AG10803 (cell line): Measurements from ENCODE around the gene SH2B2.

ENCODE experiments used
- DNase-seq: peaks from one replicate; pipeline ENCODE4 v3.0.0; 2010; ENCODE audit warnings: low read depth
- H3K4me3 ChIP-seq: 2 replicates; pipeline ENCODE4 v1.5.1; 2011; ENCODE audit warnings: mild to moderate bottlenecking, low read length, control low read depth
- TF ChIP-seq, protein P1 (sequence below): conservative IDR thresholded peaks from 2 replicates; pipeline ENCODE4 v1.5.1; 2011; ENCODE audit warnings: mild to moderate bottlenecking, low read length, control low read depth, inconsistent platforms

Gene SH2B2

DNA sequence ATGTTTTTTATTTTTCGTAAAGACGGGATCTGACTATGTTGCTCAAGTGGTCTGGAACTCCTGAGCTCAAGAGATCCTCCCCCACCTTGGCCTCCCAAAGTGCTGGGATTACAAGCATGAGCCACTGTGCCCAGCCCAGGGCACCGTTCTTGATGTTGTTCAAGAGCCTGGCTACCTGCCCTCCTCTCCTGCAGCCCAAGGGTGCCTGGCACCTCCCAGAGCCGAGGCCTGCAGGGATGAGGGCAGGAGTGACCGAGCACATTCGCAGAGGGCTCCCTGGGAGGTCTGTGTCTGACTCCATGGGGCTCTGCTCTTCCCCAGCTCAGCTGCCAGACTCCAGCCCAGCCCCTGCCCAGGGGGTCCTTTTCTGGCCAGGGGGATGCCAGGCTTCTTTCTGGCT is 15.4 kb downstream of the SH2B2 start:
- TF ChIP-seq, protein P1, sequence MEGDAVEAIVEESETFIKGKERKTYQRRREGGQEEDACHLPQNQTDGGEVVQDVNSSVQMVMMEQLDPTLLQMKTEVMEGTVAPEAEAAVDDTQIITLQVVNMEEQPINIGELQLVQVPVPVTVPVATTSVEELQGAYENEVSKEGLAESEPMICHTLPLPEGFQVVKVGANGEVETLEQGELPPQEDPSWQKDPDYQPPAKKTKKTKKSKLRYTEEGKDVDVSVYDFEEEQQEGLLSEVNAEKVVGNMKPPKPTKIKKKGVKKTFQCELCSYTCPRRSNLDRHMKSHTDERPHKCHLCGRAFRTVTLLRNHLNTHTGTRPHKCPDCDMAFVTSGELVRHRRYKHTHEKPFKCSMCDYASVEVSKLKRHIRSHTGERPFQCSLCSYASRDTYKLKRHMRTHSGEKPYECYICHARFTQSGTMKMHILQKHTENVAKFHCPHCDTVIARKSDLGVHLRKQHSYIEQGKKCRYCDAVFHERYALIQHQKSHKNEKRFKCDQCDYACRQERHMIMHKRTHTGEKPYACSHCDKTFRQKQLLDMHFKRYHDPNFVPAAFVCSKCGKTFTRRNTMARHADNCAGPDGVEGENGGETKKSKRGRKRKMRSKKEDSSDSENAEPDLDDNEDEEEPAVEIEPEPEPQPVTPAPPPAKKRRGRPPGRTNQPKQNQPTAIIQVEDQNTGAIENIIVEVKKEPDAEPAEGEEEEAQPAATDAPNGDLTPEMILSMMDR, result no peak
- DNase-seq, result no peak
- H3K4me3 ChIP-seq, result no peak overlapping the region

DNA sequence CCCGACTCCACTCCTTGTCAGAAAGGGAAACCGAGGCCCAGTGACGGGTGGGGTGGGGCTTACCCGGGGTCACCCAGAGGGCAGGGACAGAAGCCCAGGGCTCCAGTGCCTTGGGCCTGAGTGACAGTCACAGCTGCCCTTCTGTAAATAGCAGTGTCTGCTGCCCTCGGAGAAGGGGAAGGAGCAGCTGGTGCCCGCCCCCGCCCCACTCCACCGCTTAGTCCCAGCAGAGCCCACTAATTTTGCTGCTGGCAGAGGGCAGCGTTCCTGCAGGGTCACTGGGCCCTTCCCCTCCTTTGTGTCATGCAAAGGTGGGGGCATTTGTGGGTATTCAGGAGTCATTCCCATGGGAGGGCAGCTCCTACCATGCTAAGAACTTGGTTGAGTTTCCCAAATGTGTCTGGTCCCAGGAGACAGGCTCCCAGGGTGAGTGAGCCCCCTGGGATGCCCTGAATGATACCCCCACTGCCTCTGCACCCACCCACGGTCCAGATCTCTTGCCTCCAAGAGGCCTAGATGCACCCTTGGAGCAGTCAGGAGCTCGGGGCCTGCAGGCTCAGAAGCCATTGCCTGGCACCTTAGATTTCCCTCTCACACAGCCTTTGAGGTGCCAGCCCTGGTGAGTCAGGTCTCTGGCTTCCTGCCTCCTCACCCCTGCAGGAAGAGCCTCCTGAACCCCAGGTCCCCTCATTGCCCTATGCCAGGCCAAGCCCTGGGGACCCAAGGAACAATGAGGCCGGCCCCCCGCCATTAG is 17.2 kb downstream of the SH2B2 start:
- TF ChIP-seq, protein P1, result no peak
- no peak overlapping the region for H3K4me3 ChIP-seq
- DNase-seq, result no peak

DNA sequence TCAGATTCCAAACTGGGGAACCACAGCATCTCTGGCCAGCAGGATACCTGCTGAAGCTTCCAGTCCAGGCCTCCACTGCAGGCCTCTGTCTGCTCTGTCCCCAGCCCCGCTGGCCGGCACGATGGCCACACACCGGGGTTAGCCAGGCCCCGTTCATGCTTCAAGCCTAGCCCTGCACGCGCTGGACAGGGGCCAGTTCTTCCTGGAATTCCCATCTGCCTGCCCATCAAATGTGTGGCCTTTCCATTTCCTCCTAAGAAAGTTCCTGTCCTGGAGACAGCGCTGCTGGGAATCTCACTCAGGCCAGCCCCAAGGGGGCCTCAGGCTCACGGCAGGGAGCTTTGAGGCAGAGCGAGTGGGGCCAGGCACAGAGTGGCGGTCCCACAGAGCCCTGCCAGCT is 18.0 kb downstream of the SH2B2 start:
- no peak overlapping the region for H3K4me3 ChIP-seq
- no peak for DNase-seq
- TF ChIP-seq, protein P1, result no peak

DNA sequence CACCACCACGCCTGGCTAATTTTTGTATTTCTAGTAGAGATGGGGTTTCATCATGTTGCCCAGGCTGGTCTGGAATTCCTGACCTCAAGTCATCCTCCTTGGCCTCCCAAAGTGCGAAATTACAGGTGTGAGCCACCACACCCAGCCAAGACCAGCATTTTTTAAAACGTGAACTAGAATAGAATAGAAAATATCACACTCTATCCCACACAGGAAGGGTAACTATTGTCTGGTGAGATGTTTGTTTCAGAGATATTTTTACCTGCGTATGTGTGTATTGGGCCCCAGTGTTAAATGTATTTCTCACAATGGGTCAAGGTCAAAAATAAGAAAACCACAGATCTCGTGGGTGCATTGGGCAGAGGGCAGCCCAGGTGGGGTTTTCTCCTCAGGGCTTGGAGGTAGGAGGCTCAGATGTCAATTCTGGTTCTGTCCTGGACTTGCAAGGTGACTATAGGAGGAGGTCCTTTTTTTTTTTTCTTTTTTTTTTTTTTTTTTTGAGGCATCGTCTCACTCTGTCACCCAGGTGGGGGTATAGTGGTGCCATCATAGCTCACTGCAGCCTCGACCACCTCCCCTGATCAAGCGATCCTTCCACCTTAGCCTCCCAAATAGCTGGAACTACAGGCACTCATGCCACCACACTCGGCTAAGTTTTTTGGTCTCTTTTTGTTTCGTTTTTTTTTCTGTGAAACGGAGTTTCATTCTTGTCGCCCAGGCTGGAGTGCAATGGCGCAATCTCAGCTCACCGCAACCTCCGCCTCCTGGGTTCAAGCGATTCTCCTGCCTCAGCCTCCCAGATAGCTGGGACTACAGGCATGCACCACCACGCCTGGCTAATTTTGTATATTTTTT is 19.0 kb downstream of the SH2B2 start:
- TF ChIP-seq, protein P1, result no peak
- no peak overlapping the region for H3K4me3 ChIP-seq
- no peak for DNase-seq

DNA sequence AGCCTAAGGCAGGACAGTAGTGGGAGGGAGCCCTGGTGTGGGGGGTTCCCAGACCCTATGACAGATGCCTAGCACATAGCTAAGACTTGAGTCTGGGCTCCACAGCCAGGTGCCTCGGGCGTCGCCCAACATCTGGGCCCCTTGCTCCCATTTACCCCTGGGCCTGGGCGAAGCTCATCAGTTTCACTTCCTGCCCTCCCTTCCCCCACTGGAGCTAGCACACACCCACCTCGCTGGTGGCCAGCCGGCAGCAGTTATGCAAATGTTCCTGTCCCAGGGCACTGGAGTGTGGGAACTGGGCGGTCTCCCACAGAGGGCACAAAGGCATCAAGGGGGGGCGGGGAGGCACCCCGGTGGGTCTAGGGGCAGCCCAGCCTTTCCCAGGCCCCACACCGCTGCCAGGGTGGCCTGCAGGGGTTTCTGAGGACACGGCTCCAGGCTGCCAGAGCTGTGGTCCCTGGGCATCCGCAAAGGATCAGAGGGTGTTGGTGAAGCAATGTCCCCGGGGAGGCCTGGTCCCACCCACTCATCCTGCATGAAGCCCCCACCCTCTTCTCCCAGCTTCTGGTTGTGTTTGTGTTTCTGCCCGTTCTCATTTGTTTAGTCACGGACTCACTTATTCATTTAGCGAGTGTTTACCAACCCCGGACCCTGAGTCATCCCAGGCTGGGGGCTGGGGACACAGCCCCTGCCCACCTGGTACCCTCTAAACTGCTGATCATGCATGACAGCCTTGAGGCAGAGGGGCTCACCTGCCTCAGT is 20.4 kb downstream of the SH2B2 start:
- DNase-seq, result peak; percentile 13
- TF ChIP-seq, protein P1, result no peak
- no peak overlapping the region for H3K4me3 ChIP-seq

DNA sequence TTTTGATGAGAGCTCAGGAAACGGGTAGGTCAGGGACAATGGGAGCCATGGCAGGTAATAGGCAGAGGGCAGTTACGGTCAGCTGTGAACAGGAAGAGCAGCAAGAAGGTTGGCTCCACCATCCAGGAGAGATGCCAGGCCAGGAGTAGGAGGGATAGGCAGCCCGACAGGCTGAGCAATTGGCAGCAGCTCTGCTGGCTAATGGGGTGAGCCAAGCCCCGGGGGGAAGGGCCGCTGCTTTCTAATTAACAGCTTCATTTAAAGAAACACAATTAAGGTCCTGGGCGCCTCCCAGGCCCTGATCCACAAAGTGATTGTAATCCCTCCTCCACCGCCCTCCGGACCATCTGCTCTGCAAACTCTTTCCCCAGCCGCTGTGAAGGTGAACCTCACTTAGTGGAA is 23.7 kb downstream of the SH2B2 start:
- H3K4me3 ChIP-seq, result no peak overlapping the region
- TF ChIP-seq, protein P1, result no peak
- no peak for DNase-seq
